T-helper 22 cell (primary cell): ENCODE measurements around the gene ASB7.

ENCODE experiments used
- DNase-seq: peaks from one replicate; pipeline ENCODE4 v3.0.0-alpha.2; 2020; ENCODE audit warnings: low read depth

ASB7 gene

DNA sequence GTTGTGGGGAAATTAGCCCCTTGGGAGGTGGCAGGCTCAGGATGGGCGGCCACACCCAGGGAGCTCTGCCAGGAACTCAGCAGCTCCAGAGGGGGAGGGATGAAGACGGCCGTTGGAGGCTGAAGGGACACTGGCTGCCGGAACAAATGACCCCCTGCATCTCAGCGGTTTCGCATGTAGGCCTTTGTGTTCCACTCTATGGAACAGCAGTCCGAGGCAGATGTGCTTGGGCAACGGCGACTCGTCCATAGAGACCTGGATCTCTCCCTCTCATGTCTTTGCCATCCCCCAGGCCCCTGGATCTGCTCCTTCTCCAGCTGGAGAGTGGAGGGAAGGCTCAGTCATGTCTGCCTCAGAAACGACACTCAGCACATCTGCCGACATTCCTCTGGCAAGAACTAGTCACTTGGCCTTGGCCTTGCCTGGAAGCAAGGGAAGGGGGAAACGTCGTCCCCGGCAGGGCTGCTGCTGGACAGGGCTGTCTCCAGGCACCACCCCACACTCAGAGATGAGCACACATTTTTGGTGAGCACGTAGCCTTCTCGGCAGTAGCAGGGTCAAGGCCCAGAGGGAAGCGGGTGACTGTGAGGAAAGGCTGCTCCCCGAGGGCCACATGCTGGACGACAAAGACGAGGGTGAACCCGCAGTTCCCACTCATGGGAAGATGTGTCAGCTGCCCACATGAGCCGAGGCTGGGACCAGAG, 83.8 kb downstream of the ASB7 start:
- no peak for DNase-seq

DNA sequence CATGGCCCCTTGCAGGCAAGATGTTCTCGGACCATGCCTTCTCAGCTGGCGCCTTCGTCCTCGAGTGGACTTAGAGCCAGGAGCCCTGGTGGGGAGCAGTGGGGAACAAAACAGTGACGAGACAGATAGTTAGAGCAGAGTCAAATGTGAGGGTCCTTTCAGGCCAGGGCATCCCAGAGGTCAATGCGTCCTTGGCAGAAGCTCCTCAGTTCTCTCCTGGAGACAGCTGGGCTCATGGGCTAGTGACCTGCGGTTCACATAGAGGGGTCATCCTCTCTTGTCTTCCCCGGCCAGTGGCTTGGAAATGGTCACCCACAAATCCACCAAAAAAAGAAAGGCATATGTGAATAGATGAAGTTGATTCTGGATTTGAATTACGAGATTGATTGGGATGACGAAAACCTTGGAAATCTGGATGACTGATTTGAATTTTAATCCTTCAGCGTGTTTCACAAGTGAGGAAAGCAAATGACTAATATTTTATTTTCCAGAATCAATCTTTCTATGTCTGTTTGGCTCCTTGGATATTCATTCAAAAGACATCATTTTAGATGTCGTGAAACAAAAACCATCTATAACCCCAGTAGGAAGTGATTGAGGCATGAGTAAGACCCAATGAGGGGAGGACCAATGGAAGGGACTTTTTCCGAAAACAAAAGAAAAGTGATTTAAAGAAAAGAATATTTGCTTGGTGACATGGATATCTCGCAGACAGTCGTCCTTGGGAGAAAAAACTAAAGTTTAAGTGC, 84.5 kb downstream of the ASB7 start:
- no peak for DNase-seq

DNA sequence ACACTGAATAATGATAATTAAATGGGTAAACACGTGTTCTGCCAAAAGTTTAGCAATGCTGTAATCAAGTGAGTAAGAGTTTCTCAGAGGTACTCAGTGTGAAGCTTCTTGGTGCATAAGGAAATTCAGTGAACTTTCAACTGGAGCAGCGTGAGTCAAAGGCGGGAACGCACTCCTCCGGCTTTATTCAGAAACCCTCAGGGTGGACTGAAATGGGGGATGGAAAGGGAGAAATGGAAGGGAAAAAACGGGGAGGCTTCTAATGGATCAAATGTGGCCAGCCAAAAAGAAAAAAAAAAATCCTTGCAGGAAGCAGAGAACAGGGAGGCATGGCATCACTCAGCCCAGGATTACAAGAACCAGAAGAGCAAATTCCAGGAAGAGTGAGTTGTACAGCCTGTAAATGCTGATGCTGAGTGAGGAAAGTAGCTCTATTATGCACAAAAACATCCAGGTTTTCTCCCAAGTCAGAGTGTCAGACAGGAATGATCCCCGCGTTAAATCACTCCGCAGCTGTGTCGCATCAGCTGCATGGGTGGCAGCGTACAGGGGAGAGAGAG, 85.3 kb downstream of the ASB7 start:
- no peak for DNase-seq

DNA sequence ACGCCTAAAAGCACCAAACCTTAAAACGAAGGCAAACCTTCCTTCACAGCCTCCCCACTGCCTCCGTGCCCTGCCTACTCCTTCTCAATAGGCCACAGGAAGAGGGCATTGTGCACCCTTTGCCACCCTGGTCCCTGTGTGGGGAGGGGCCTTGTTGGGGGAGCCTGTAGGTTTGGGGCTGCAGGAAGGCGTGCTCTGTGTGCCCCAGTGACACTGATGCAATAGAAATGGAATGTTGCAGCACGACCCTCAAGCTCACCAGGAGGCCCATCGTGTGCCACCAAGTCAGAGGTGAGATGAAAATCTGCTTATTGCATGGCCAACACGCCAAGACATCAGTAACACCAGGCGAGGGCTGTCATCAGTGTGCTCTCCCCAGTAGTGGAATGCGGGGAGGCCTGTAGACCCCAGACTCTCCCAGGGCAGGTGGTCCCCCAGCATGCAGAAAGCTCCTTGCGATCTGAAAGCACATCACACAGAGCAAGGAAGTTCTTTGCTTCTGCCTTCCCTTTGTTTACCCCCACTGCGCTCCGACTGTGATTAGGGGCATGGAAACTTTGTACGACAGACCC, 86.2 kb downstream of the ASB7 start:
- no peak for DNase-seq

DNA sequence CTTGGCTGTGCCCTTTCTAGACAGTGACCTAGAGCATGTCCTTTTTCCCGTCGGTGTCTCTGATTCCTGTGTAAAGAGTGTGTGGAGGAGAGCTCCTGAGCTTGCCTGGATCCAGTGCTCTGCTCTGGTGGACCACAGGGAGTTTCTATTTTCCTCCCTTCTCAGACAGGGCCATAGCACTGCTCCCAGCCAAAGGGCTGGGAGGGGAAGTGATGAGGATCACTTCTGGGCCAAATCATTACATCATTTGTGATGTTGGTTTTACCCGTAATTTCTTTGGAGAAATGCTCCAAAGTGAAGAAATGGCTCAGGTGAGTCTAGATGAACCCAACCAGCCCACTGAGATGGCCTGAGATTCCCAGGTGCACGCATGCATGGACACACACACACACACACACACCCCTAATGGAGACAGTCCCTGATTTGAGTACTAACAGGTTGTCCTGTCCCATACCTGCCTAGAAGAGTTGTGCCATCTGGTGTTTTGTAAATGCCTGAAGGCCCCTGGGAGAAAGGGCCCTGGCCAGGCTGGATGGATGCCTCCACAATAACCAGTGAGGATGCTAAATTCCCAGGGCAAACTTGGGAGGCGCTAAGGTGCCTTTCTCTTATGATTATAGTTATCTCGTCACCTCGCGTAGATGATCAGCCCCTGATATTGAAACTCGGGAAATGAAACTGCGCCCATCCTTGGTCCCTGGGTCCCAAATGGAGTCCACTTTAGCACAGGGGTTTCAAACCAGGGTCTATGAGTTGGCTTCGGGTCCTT, 86.9 kb downstream of the ASB7 start:
- no peak for DNase-seq

DNA sequence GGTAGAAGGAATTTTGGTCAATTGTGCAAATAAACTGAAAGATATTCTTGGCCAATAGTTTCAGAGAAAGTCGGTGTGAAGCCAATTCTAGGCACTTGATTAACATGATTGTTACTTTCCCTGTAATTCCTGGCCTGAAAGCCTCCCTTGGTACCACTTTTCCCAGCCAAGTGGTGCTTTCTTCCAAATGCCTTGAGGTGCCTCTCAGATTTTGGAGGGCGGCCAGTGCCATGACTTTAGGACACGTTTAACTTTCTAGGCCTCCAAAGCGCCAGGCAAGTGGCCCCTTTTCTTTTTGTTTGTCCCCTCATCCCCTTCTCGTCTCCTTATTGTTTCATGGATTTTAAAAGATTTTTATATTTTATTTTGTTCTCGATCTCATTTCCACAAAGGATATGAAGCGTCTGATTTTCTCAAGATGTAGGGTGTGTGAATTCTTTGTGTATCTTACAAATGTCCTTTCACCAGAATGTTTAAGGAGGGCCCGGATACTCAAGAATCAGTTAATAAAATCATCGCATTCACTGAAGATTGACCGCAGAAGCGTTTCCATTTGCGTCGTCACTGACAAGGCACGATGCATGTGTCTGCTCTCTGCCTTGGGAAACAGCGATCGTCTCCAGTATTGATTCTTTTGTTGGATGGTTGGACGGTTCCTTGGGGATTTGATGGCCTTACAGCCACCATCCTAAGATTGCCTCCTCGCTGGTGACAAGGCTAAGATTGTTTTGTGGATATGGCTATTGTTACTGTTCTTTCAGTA, 87.8 kb downstream of the ASB7 start:
- no peak for DNase-seq

DNA sequence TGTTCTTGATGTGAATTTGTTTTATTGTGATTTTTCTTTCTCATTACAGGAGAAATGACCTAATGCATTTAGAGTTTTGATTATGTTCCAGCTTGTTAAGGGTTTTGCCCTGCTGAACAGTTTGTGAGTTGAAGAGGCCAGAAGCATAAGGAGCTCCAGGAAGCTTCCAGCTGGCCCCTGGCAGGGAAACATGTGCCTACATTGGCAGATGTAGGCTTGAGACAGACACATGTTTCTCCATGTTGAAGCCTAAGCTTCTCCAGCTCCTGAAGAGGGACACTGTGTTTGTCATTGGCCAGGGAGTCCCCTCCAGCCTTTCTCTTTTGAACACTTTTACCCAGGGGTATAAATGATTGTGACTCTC, 88.4 kb downstream of the ASB7 start:
- DNase-seq = no peak

DNA sequence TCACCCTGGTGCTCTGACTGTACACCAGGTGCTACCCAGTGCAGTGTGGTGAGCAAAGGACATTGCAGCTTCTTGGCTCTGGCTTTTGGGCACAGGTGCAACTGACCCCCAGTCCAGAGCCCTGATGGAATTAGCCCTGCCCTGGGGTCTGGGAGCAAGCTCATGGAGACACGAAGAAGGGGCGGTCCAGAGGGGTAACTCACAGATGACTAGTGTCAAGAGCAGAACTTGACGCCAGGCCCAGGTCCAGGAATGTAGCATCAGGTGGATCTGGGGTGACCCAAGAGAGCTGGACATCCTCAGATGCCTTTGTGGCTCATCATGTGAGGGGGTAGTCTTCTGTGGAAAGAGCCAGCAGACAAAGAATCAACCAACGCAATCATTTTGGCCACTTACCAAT, 88.9 kb downstream of the ASB7 start:
- DNase-seq = no peak

DNA sequence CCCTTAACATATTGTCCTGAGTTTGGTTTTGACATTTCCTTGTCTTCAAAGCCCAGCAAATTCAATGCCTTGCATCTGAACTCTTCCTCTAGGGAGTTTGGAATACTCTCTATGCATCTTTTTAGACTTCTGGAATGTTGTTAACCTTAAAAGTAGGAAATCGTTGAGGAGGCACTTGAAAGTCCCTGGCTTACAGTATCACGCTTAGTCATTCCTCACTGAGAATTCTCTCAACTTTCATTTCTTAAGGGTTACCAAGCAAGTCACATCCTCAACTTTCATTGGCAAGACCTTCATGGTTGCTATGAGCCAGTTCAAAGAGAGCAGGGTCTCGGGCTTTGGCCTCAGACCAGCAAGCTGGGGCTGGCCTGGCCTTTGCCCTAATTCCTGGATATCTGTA, 89.9 kb downstream of the ASB7 start:
- DNase-seq = no peak

DNA sequence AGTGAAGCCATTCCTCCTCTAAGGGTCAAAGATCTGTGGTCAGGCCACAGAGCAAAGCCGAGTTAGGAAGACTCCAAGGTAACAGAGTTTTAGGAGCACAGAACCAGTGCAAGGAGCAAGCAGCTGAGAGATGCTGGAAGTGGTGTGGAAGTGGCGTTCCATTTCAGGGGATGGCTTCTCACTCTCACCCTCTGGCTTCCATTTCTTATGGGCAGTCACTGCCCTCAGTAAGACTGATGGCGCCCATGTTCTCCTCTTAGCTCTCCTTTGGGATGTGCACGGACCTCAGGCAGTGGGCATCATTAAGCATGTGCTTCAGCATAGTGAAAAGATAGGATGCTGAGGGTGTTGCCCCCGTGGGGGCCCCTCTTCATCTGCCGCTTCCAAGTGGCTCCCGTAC, 90.3 kb downstream of the ASB7 start:
- DNase-seq = no peak

DNA sequence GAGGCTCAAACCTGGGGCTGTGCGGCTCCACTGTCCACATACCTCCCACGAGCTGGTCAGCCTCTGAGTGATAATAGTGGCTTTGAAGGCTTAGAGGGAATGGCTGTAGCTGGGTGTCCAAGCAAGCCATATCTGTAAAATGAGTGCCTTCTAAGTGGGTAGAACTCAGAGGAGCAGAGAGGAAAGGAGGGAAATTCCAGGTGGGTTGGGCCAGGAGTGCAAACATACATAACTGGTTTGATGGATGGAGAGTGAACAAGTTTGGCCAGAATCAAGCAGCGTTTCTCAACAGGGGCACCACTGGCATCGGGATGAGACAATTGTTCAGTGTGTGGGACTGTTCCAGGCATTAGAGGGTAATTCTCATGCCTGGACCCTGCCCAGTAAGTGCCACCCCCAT, 91.1 kb downstream of the ASB7 start:
- no peak for DNase-seq

DNA sequence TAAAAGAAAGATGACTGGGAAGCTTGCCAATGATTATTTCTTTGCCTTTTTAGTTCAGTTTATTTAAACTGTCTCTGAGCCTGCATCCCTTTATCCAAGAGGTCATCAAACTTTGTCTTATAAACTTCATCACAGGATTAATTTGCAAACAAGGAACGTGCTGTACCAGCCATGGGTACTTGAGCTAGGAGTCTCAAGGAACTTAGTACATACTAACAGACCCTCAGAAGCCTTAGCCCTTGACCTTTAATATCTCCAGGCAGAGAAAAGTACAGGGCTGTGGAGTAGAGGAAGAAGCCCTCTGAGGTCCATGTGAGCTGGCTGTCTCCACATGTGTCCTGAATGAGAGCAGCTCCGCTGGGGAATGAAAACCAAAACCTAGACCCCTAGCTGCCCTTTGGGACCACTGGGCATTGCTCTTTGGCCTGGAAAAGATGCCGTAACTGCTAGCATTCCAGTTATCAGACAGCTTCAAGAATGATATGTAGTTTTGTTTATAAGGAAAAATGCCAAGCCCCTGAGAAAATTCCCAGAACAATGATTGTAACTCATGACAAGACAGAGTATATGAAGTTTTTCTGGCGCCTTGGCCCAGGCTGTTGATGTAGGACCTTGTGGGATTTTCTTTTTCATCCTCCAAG, 92.1 kb downstream of the ASB7 start:
- no peak for DNase-seq

DNA sequence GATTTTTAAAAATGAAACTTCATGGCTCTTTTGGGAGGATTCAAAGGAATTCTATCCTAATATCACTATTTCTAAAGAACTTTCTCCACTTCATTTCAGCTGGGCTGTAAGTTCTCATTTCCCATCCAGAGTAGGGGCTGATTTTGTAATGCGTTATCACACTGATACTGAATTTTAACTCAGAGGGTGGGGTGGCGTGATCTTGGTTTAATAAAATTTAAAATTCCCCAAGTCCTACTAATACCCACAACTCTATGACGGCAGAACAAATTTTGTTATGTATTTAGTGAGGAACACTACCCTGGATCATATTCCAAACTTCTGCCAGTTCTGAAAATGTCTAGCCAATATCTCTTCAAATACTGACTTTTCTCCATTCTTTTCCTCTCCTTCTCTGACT, 92.7 kb downstream of the ASB7 start:
- no peak for DNase-seq

DNA sequence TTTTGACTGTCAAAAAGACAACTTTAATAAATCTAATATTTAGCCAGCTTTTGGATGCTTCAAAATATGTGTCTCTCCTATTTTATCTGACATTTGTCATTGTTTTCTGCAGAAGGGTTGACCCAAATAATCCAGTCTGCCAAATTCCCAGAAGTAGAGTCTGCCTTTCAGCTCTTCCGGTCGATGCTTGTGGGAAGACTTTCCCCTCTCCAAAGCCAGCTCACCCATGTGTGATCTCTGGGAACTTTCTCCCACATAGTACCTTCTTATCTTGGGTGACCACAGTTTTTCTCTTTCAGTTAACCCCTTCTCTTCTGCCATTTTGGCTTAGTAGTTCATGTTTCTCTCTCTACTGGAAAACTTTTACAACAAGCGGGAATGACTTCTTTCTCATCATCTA, 94.1 kb downstream of the ASB7 start:
- no peak for DNase-seq
